AG09319 (cell line): ENCODE data around the gene HBQ1.
"Not testable (repeated sequence)": the region's sequence is repeated elsewhere in the genome, so short reads cannot be mapped to it uniquely, and the experiment has no call there.

Experiments
- DNase-seq: peaks from one replicate; pipeline ENCODE4 v3.0.0-alpha.2; 2010; ENCODE audit warnings: low read depth; ENCODE audit errors: extremely low read depth
- CTCF ChIP-seq: IDR thresholded peaks from 2 replicates; pipeline ENCODE4 v1.5.1; 2011; ENCODE audit warnings: low read depth, mild to moderate bottlenecking, inconsistent platforms, low read length, moderate library complexity

Gene HBQ1

GRCh38 chr16:228151-228851 is 48.0 kb downstream of the HBQ1 start:
- no peak for DNase-seq
- TF ChIP-seq CTCF: no peak

- TF ChIP-seq CTCF: no peak
- no peak for DNase-seq
Observed at GRCh38 chr16:228852-229730, 48.8 kb downstream of the HBQ1 start, which contains the start of gene LUC7L. TSS of gene LUC7L (minus strand) at chr16:229449. CDS start at chr16:229339, 110 bp downstream.

- DNase-seq: no peak
- TF ChIP-seq CTCF: no peak
Observed at GRCh38 chr16:229731-230281, 49.5 kb downstream of the HBQ1 start.

- DNase-seq: not testable (repeated sequence)
Observed at GRCh38 chr16:230351-230750, 50.1 kb downstream of the HBQ1 start.
